GM23248 (cell line): Measurements from ENCODE around the gene NAPSA. TPM values are rescaled to one million over a fixed set of nuclear protein-coding genes. Genes with fewer than 3 reads are reported as not detected.
"Not testable (repeated sequence)": the region's sequence is repeated elsewhere in the genome, so short reads cannot be mapped to it uniquely, and the experiment has no call there.

Experiments used
- DNase-seq: peaks from one replicate; pipeline ENCODE4 v3.0.0-alpha.2; 2015
- H2AFZ ChIP-seq: fragments of 200-600 bp; sonication (generic); 2 replicates; pipeline ENCODE4 v1.6.1; 2016; ENCODE audit warnings: antibody characterized with exemption
- H3F3A ChIP-seq: fragments of 200-600 bp; sonication (generic); 2 replicates; pipeline ENCODE4 v1.6.1; 2016; ENCODE audit warnings: mild to moderate bottlenecking, antibody characterized with exemption, mixed run types; ENCODE audit not compliant: insufficient read depth
- H3K27ac ChIP-seq: fragments of 200-600 bp; sonication (generic); 2 replicates; pipeline ENCODE4 v1.5.1; 2016; ENCODE audit warnings: mild to moderate bottlenecking
- H3K27me3 ChIP-seq: fragments of 200-600 bp; sonication (generic); replicated peaks from 2 replicates; pipeline ENCODE4 v1.6.1; 2016; ENCODE audit warnings: mild to moderate bottlenecking; ENCODE audit not compliant: insufficient read depth
- H3K36me3 ChIP-seq: fragments of 200-600 bp; sonication (generic); 2 replicates; pipeline ENCODE4 v1.6.1; 2016; ENCODE audit warnings: low read depth, mild to moderate bottlenecking
- H3K4me1 ChIP-seq: fragments of 200-600 bp; sonication (generic); 2 replicates; pipeline ENCODE4 v1.6.1; 2016; ENCODE audit warnings: mild to moderate bottlenecking; ENCODE audit not compliant: insufficient read depth
- H3K4me2 ChIP-seq: fragments of 200-600 bp; sonication (generic); one replicate; pipeline ENCODE4 v1.6.1; 2016; ENCODE audit warnings: mild to moderate bottlenecking; ENCODE audit not compliant: unreplicated experiment
- H3K4me3 ChIP-seq: fragments of 200-600 bp; sonication (generic); 2 replicates; pipeline ENCODE4 v1.5.1; 2016; ENCODE audit warnings: mild to moderate bottlenecking
- H3K79me2 ChIP-seq: fragments of 200-600 bp; sonication (generic); 2 replicates; pipeline ENCODE4 v1.6.1; 2016; ENCODE audit warnings: mild to moderate bottlenecking; ENCODE audit not compliant: insufficient read depth
- H3K9ac ChIP-seq: fragments of 200-600 bp; sonication (generic); 2 replicates; pipeline ENCODE4 v1.6.1; 2016; ENCODE audit warnings: mild to moderate bottlenecking
- H3K9me2 ChIP-seq: fragments of 200-600 bp; sonication (generic); 2 replicates; pipeline ENCODE4 v1.6.1; 2016; ENCODE audit warnings: mixed run types, mild to moderate bottlenecking, moderate library complexity; ENCODE audit not compliant: insufficient read depth
- H3K9me3 ChIP-seq: fragments of 200-600 bp; sonication (generic); one replicate; pipeline ENCODE4 v1.6.1; 2017; ENCODE audit warnings: low read depth
- H4K20me1 ChIP-seq: fragments of 200-600 bp; sonication (generic); 2 replicates; pipeline ENCODE4 v1.6.0; 2016; ENCODE audit not compliant: insufficient read depth
- EZH2 ChIP-seq: fragments of 200-600 bp; sonication (generic); IDR thresholded peaks from 2 replicates; pipeline ENCODE4 v1.6.1; 2018; ENCODE audit warnings: antibody characterized with exemption, mild to moderate bottlenecking; ENCODE audit not compliant: insufficient read depth, poor library complexity, severe bottlenecking
- EZH2phosphoT487 ChIP-seq: fragments of 200-600 bp; sonication (generic); IDR thresholded peaks from 2 replicates; pipeline ENCODE4 v1.6.1; 2018; ENCODE audit warnings: antibody characterized with exemption, moderate library complexity, mild to moderate bottlenecking, low read depth; ENCODE audit not compliant: insufficient read depth
- WGBS, 2 experiments: methylation state at CpG; one replicate each; pipeline ENCODE4 v1.1.6; 2015 to 2017; ENCODE audit warnings: low lambda C conversion rate in 2 of 2, low coverage in 1 of 2; ENCODE audit errors: missing lambda C conversion rate in 2 of 2; 5-methylcytosine and 5-hydroxymethylcytosine counted together
- in situ Hi-C: fragments of 300-500 bp; cut with MboI; formaldehyde crosslinking; loops from 2 replicates; pipeline ENCODE4 v1.15.0; 2020
- polyA plus RNA-seq: library from polyadenylated mRNA; unstranded; fragments of >200 nt; fragmentation: Nextera tagmentation; extraction: Ambion mirVana; gene quantifications from 2 replicates; pipeline ENCODE4 v1.2.1, GENCODE V29; 2016
- total RNA-seq: library from RNA; depleted of rRNA; stranded (reverse); fragments of >200 nt; shearing (Covaris generic); gene quantifications from 2 replicates; pipeline ENCODE4 v1.2.3, GENCODE V29; 2014

Gene NAPSA
- total and polyA plus RNA-seq, 2 experiments from 2014 or later = 0.15 to 0.32 TPM

GRCh38 chr19:50394017-50394416 lies 28.6 kb upstream of the NAPSA start:
- 97 to 99% methylated on average over 9 of the region's 9 CpGs for WGBS, 2 experiments
- Histone ChIP-seq H3K27ac (no peak overlapping the region), H3F3A (no peaks in the 10 kb centered on the region), H3K9me2 (no peaks in the 10 kb centered on the region), H3K27me3 (no peaks in the 10 kb centered on the region), H3K9ac (no peak overlapping the region), H3K9me3 (no peaks in the 10 kb centered on the region), H3K36me3 (no peaks in the 10 kb centered on the region), H3K4me3 (no peak overlapping the region), H3K4me1 (no peaks in the 10 kb centered on the region), H3K79me2 (peaks cover 13% of the 10 kb centered on the region), H2AFZ (no peak overlapping the region), H4K20me1 (no peaks in the 10 kb centered on the region), H3K4me2 (no peak overlapping the region)
- in situ Hi-C loops = no loop called here
- no peak for DNase-seq
- TF ChIP-seq EZH2phosphoT487 (no peak), EZH2 (no peak)

- Histone ChIP-seq H2AFZ (no peak overlapping the region), H3K4me1 (no peaks in the 10 kb centered on the region), H3K4me3 (no peak overlapping the region), H3K79me2 (peaks cover 16% of the 10 kb centered on the region), H3K9me2 (no peaks in the 10 kb centered on the region), H3K36me3 (no peaks in the 10 kb centered on the region), H3K9me3 (no peaks in the 10 kb centered on the region), H3K27me3 (no peaks in the 10 kb centered on the region), H3K27ac (no peak overlapping the region), H3K4me2 (no peak overlapping the region), H3F3A (no peaks in the 10 kb centered on the region), H3K9ac (no peak overlapping the region), H4K20me1 (no peaks in the 10 kb centered on the region)
- 93 to 96% methylated on average over 4 of the region's 4 CpGs for WGBS, 2 experiments
- in situ Hi-C loops = no loop called here
- no peak for DNase-seq
- TF ChIP-seq EZH2 = no peak
These were observed 28.1 kb upstream of the NAPSA start for GRCh38 chr19:50393589-50393988.

GRCh38 chr19:50392759-50393158 lies 27.3 kb upstream of the NAPSA start:
- H3K79me2 ChIP-seq = peaks cover 20% of the 10 kb centered on the region
- no peaks in the 10 kb centered on the region for H3K4me1 ChIP-seq
- H3K27ac ChIP-seq = no peak overlapping the region
- WGBS, 2 experiments = 95% methylated on average over 5 of the region's 5 CpGs
- no peaks in the 10 kb centered on the region for H4K20me1 ChIP-seq
- H3K36me3 ChIP-seq = no peaks in the 10 kb centered on the region
- no peak overlapping the region for H3K4me3 ChIP-seq
- no peaks in the 10 kb centered on the region for H3K9me2 ChIP-seq
- in situ Hi-C loops = no loop called here
- no peak for DNase-seq
- no peak overlapping the region for H2AFZ ChIP-seq
- H3K4me2 ChIP-seq = no peak overlapping the region
- no peaks in the 10 kb centered on the region for H3K9me3 ChIP-seq
- H3F3A ChIP-seq = no peaks in the 10 kb centered on the region
- H3K9ac ChIP-seq = no peak overlapping the region
- H3K27me3 ChIP-seq = no peaks in the 10 kb centered on the region
- TF ChIP-seq EZH2phosphoT487 = no peak
- TF ChIP-seq EZH2 = no peak

DNA sequence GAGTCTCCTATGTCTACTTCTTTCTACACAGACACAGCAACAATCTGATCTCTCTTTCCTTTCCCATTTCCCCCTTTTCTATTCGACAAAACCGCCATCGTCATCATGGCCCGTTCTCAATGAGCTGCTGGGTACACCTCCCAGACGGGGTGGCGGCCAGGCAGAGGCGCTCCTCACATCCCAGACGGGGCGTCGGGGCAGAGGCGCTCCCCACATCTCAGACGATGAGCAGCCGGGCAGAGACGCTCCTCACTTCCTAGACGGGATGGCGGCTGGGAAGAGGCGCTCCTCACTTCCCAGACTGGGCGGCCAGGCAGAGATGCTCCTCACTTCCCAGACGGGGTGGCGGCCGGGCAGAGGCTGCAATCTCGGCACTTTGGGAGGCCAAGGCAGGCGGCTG lies 25.5 kb upstream of the NAPSA start:
- in situ Hi-C loops, H3K27me3 ChIP-seq, DNase-seq, H3K4me2 ChIP-seq, H3K27ac ChIP-seq, H3F3A ChIP-seq, H2AFZ ChIP-seq, H3K36me3 ChIP-seq, H3K9ac ChIP-seq, H4K20me1 ChIP-seq, H3K4me3 ChIP-seq, H3K9me2 ChIP-seq, H3K4me1 ChIP-seq, H3K9me3 ChIP-seq: not testable (repeated sequence)
- H3K79me2 ChIP-seq = peaks cover 35% of the 10 kb centered on the region
- WGBS, 2 experiments = 89 to 98% methylated on average over 21 to 23 of the region's 23 CpGs

GRCh38 chr19:50390295-50390694 lies 24.9 kb upstream of the NAPSA start:
- H3K27ac ChIP-seq, DNase-seq, H3K4me3 ChIP-seq, H3K9me3 ChIP-seq, H3F3A ChIP-seq, H3K36me3 ChIP-seq, H3K9me2 ChIP-seq, H2AFZ ChIP-seq, in situ Hi-C loops, H3K27me3 ChIP-seq, H4K20me1 ChIP-seq, H3K9ac ChIP-seq, H3K4me1 ChIP-seq, H3K4me2 ChIP-seq: not testable (repeated sequence)
- peaks cover 39% of the 10 kb centered on the region for H3K79me2 ChIP-seq
- WGBS, 2 experiments = 96 to 98% methylated on average over 3 of the region's 3 CpGs
